GM20431 (cell line): ENCODE data around the gene SLC39A6.
"Not testable (repeated sequence)": the region's sequence is repeated elsewhere in the genome, so short reads cannot be mapped to it uniquely, and the experiment has no call there.

Experiments
- in situ Hi-C: fragments of 300-500 bp; cut with MseI, MboI; formaldehyde crosslinking; loops from one replicate; pipeline ENCODE4 v1.15.0; 2020; ENCODE audit warnings: low sequenced_read_pairs; ENCODE audit not compliant: unreplicated experiment

Gene SLC39A6

DNA sequence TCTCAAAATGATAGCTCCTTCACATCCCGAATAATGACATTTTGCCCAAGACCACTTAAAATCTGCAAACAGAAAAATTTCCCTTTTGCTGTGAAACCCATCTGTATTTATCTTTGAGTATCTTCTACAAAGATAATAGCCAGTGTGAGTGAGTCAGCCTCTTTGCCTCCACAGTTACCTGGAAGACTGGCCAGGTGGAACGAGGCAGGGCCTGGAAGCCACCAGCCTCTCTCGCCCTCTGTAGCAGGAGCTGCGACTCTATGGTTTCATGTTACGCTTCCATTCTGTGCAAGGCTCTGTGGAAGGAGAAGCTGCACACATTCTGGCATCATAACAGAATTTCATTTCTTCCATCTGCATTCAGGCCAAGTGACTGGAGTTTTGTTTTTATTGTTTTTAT is 10.1 kb upstream of the SLC39A6 start:
- in situ Hi-C loops = no loop called here

DNA sequence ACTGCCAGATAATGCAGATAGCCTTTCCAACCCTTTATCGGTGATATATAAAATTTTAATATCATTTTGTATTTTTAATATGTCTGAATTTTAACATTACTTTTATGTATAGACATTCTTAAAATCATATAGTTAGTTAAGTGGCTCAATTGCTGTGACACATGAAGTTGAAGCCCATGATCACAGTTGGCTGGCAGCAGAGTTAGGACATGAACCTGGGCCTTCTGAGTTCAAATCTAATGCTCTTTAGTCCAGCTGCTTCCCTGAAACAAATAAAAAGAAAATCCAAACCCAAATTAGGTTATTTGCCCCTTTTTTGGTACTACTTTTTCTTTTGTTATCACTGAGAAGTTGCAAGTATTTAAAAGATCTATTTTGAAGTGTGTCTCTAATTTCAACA is 6.1 kb upstream of the SLC39A6 start:
- in situ Hi-C loops = no loop called here

DNA sequence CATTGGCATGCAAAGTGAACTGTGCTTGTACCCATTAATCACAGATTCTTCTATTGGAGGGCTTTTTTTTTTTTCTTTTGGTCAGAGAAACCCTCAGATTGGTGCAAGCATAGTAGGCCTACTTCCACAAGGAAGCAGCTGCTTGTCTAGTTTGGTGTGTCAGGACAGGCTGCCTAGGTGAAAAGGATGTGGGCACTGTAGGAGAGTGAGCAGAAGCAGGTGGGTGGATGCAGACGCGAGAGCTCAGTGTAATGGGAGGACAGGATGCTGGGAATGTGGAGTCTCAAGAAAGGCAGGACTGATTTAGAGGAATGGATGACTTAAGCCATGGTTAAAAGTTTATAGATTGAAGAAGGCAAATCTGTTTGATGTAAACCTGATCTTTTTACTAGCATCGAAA is 3.6 kb upstream of the SLC39A6 start:
- in situ Hi-C loops = no loop called here

DNA sequence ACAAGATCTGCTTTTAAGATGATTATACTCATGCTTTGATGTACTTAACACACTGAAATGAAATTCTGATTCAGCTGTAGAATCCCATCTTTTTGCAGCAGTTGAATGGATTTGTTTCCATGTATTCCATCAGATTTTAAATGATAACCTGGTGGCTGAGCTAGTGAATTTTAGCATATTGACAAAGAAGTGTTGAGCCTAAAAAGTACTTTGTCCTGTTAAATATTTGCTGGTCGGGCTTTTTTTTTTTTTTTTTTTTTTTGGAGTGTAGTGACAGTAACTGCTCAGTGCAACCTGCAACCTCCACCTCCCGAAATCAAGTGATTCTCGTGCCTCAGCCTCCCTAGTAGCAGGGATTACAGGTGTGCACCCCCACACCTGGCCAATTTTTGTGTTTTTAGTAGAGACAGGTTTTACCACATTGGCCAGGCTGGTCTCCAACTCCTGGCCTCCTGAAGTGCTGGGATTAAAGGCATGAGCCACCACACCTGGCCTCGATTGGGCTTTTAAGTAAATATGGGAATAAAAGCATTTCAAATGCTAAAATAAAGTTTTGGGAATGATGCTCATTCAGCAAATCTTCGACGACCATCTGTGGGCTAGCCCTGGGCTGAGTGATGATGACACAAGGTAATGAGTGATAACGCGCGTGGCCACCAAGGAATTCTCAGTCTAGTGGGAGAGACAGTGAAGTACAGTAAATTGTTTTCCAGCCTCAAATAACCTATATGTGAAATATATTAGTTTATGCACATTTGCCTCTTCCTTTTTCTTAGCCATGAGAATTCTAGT is 2.7 kb upstream of the SLC39A6 start:
- in situ Hi-C loops = no loop called here

DNA sequence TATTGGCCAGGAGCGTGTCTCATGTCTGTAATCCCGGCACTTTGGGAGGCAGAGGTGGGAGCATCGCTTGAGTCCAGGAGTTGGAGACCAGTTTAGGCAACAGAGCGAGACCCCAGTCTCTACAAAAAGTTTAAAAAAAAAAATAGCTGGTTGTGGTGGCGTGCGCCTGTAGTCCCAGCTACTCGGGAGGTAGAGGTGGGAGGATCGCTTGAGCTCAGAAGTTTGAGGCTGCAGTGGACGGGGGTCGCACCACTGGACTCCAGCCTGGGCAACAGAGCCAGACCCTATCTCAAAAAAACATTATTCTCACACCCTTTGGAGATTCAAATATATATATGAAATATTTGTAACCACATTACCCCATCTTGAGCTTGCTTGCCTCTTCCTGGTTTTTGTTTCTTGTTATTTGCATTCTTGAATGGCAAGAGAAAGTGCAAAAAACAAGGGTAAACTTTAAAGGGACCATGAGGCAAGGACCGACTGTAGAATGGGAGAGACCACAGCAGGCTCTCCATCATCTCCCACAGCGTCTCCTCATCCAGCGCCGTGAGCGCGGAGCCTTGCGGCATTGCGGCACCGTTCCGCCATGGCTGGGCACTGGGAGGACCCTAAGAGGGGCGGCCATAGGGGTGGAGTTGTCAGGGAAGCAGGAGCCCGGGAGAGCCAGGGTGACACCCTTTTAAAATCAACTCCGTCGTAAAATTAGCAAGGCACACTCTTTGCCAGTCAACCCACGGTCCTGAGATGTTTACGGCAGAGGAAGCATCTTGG is 1.9 kb upstream of the SLC39A6 start:
- in situ Hi-C loops = no loop called here

DNA sequence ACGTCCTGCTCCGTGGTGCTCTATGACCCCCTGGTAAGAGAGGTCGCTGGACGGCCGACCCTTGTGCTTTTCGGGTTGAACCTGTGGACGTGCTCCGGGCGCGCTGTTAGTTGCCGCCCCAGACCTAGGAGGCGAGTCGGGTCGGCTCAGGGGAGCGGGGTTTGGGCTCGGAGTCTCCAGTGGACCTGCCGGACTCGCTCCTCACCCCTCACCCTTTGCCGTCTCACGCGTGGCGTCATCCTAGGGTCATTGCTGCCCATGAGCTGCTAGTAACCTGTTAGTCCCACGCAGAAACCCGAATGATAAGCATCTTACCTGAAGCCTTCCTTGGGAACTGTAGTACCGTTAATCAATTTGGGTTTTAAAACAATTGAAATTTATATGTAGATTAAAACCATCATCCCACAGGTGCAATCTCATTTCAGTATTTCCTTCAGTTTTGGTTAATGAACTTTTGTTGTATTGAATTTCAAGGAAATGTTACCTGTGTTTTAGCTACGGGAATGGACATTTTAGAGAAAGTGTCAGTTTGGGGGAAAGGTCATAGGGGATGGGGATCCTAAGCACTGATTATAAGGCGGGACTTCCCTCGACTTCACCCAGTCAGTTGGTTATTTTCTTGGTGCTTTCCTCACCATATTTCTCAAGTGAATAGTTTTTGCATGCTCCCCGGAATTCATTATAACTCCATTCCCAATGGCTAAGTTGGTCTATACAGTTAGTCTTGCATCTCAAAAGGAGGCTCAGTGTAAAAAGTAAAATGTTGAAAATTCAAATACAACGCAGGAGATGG is 1.1 kb upstream of the SLC39A6 start:
- in situ Hi-C loops = no loop called here

DNA sequence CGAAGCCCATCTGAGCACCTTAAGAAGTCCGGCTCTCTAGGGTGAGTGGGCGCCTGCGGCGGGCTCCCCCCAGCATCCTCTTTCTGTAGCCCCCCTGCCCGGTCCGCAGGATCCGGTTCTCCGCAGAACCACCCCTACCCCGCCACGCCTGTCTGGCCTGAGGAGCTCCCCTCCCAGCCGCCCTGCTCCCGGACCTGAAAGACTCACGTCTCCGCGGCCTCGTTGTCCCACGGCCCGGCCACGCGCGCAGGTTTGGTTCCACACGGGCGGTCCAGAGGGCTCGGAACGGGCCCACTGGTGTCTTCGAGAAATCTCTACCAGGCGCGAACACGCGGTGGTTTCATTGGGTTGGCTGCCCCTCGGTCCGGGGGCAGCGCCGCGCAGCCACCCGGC is 237 bp downstream of the SLC39A6 start:
- in situ Hi-C loops = no loop called here

DNA sequence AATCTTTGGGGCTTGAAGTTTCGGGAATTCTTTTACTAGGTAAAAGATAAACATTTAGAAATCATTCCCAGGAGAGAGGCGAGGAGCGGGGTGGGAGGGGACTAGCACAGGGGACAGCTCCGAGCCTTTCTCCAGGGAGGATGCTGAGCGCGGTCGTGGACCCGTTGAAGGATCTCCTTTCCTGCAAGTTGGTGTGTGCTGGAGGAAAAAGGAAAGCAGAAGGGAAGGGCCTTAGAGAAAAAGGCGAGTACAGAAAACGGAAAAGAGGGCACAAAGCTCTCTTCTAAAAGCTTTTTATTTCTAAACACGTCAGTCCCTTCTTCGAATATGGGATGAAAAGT is 640 bp downstream of the SLC39A6 start:
- in situ Hi-C loops = no loop called here

DNA sequence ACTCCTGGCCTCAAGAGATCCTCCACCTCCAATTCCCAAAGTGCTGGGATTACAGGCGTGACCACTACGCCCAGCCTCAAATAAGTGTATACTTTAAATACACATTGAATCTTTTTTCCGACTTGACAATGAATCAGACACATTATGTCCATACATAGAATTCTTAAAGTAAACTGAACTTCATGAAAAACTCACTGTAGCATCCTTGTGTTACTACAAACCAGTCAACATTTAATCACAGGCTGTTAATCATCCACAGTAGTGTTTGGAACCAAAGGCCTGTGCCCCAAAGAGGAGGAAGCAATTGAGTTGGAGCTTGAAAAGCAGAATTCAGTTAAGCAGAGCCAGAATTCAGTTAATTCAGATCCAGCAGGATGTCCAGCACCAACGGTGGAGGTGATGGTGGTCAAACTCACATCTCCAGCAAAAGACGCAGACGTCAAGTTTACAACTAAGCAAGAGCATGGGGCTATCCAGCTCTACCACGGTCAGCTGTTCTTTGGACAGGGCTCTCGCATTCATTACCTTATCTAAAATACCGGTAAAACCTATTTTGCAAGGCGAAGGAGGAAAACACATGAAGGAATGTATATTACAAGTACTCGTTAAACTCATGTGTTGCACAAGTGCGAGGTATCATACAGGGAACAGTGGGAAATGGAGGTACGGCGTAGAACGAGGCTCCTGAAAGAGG is 1.2 kb downstream of the SLC39A6 start:
- in situ Hi-C loops = no loop called here

DNA sequence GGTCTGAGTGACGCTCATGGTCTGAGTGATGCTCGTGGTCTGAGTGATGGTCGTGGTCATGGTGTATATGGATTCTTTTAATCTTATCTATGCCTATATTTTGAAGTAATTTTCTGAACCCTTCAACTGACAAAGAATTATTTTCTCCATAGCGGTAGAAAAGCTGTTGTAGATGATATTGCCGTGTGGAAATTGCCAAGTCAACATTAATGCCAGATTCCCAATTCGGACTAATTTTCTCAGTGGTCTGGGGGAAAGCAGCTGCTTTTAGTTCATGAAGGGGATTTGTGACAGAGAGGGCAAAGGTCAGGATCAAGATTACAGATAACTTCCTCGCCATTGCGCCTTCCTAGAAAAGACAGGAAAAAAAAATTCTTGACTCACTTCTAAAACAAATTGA is 2.5 kb downstream of the SLC39A6 start:
- in situ Hi-C loops = no loop called here

DNA sequence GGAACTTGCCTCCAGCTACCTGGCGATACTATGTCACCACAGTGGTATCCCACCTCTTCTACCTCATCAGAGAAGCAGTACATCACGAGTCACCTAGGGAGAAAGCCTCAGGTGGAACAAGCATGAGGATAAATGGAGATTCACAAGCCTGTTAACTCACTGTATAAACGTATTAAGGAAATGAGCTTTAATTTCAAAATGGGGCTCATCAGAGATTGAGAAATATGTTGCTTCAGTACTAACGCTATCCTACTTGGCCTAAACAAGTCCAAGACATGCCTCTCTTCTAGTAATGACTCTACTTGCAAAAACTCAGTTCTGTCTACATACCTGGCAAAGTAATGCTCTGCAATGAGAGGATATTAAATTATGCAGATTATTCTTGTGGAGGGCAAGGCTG is 4.3 kb downstream of the SLC39A6 start:
- in situ Hi-C loops = no loop called here

DNA sequence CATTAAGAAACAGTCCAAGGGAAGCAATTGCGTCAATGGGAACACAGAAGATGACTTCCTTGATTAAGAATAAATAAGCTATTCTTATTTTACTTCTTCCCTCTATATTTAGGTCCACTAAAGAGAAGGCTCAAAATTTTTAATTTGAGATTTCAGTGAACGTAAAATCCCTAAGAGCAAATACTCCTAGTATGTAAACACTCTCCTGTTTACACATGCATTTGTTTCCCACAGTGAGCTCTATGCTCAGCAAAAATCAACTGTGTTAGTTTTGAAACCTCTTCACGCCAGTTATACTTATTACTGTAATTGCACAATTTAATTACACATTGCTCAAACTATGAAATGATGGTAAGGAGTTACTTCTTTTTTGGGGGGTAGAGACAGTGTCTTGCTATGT is 8.8 kb downstream of the SLC39A6 start:
- in situ Hi-C loops = no loop called here

DNA sequence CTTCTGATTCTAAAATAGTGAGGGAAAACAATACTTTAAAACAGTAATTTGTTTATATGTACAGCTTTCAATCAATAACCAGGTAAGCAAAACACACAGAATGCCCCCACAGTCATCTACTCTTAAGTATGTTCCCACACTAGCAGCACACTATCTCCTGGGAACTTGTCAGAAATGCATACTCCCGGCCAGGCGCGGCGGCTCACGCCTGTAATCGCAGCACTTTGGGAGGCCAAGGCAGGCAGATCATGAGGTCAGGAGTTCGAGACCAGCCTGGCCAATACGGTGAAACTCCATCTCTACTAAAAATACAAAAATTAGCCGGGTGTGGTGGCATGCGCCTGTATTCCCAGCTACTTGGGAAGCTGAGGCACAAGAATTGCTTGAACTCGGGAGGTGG is 12.4 kb downstream of the SLC39A6 start:
- in situ Hi-C loops = not testable (repeated sequence)

DNA sequence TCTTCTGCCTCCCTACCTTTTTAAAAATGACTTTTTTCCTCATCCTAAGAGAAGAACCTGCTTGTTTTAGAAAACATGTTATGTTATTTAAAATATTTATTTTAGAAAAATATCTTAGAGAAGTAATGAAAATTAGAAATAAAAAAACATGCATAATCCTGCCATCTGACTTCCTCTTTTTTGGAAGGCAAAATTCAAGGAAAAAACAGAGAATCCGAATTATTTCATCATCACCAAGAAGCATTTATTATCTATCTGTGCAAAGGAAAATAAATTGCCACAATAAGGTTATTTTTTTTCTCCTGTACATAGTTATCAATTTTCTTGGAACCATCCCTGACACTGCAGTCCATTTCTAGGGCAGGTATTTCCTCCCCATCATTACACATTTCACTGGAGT is 14.4 kb downstream of the SLC39A6 start:
- in situ Hi-C loops = no loop called here

DNA sequence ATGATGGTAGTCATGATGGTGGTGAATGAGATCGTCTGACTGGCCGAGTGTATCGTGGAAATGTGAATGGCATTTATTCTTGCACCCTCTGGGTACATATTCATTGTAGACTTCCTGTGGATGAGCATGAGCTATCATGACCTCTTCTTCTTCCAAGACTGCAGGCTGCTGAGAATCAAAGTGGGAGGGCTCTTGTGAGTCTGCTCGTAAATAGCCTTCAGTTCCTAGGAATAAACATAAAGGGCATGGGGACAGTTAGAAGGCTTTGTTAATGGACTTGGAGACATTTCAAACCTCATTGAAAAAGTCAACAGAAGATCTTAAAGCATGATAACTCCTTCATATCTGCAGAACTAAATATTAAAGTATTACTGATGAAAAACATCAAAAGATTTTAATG is 14.9 kb downstream of the SLC39A6 start:
- in situ Hi-C loops = no loop called here

DNA sequence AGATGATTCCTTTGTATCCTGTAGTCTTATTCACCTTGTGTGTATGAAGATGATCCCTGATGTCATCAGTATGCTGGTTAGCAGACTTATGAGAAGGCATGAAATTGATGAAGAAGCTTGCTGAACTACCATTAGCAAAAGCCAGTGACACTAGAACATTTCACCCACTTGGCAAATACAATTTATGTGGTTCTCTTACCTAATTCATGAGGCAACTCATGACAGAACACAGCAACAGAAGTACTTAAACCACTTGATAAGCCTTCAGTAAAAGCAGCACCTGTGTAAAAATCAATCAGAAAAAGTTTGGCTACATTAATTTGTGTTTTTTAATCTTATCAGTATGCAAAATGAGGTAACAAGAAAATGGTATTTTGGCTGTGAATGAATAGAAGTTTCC is 16.8 kb downstream of the SLC39A6 start:
- in situ Hi-C loops = no loop called here

DNA sequence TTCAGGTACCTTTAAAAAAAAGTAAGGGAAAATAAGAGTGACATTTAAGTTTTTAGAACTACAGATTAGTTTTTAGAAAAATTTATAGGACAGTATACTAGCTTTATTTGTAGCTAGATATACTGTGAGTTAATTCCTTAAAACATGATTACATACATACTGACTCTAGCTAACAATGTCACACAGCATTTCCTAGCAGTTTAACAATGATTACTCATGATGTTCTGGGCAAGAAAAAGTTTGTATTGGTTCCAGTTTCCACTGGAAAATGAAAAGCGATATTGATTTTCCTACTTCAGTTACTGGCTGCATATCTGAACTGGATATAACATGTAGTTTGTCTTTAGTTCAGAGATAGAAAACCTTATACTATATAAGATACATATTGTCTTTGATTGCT is 19.4 kb downstream of the SLC39A6 start:
- in situ Hi-C loops = no loop called here

DNA sequence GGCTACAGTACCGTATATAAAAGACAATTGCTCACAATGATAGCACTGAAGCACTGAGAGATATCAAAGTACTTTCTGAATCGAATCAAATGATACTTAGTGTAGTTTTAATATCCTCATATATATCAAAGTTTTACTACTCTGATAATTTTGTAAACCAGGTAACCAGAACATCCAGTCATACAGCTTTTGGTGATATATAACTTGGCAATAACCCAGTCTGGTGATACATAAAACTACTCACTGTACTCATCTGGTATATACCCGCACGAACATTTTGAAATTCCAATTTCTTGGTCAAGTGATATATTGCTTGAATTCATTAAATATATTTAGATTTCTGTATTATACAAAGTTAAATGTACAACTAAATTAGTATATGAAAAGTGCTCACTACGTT is 20.5 kb downstream of the SLC39A6 start:
- in situ Hi-C loops = no loop called here

DNA sequence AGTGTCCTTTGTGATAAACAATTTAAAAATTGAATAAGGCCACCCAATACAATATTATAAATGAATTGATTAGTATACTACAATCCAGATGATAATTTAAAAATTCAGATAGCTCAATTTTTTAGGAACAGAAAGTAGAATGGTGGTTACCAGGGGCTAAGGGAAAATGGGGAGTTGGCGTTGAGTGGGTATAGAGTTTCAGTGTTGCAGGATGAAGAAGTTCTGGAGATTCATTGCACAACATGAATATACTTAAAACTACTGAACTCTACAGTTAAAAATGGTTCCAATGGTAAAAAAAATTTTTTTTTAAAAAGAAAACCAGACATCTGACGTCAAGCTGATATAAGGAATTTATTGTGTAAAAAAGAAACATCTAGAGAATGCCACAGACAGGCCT is 20.9 kb downstream of the SLC39A6 start:
- in situ Hi-C loops = no loop called here

DNA sequence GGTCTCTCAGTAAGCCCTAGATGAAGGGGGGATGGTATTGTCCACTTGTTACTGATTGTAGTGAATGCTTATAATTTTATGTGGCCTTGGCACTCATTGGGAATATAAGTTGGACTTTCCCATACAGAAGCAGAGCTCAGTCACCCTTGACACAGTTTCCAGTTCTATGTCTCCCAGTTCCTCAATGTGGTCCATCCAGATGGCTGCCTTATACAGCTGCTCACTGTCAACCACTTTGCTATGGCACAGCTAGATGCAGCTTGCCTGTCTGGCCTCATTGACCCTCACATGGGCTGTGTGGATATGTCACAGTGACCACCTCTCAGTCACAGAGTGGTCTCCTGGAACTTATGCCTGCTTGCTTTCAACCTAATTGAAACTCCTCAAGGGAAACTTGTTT is 21.7 kb downstream of the SLC39A6 start:
- in situ Hi-C loops = no loop called here

DNA sequence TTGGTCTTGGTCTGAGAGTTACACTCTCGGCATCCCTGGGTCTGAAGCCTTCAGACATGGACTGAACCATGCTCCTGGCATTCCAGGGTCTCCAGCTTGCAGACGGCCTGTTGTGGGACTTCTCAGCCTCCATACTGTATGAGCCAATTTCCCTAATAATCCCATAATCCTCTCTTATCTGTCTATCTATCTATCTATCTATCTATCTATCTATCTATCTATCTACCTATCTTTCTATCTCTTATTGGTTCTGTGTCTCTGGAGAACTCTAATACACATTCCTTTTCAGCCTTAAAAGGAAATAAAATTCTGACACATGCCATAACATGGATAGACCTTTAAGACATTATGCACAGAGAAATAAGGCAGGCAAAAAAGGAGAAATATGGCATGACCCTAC is 24.4 kb downstream of the SLC39A6 start:
- in situ Hi-C loops = no loop called here
